AG09319 (cell line): ENCODE measurements around the gene COL23A1.

ENCODE experiments used
- DNase-seq: peaks from one replicate; pipeline ENCODE4 v3.0.0-alpha.2; 2010; ENCODE audit warnings: low read depth; ENCODE audit errors: extremely low read depth
- CTCF ChIP-seq: IDR thresholded peaks from 2 replicates; pipeline ENCODE4 v1.5.1; 2011; ENCODE audit warnings: low read depth, mild to moderate bottlenecking, inconsistent platforms, low read length, moderate library complexity

COL23A1 gene

GRCh38 chr5:178274781-178275537, 315.2 kb downstream of the COL23A1 start:
- no peak for DNase-seq
- no peak for TF ChIP-seq CTCF

- no peak for DNase-seq
- no peak for TF ChIP-seq CTCF
Measured at GRCh38 chr5:178273665-178274541, 316.3 kb downstream of the COL23A1 start.

- no peak for TF ChIP-seq CTCF
- no peak for DNase-seq
Measured at GRCh38 chr5:178273041-178273440, 317.2 kb downstream of the COL23A1 start.

- no peak for DNase-seq
- no peak for TF ChIP-seq CTCF
Measured at GRCh38 chr5:178272591-178272990, 317.6 kb downstream of the COL23A1 start.

- no peak for TF ChIP-seq CTCF
- DNase-seq, result no peak
Measured at GRCh38 chr5:178271726-178272479, 318.3 kb downstream of the COL23A1 start.

- DNase-seq, result no peak
- no peak for TF ChIP-seq CTCF
Measured at GRCh38 chr5:178271231-178271630, 319.0 kb downstream of the COL23A1 start.
